Astrocyte of the cerebellum (primary cell): ENCODE data around the gene PAPPA.
A peak's percentile ranks its signal among the peaks of the same experiment; 100 is the strongest.

Experiments
- DNase-seq: peaks from one replicate; pipeline ENCODE4 v3.0.0-alpha.2; 2011; ENCODE audit warnings: low read depth
- H3K4me3 ChIP-seq: 2 replicates; pipeline ENCODE4 v1.5.1; 2011; ENCODE audit warnings: mild to moderate bottlenecking, low read depth, low read length, moderate library complexity
- in situ Hi-C: cut with HindIII; loops from 2 replicates; pipeline ENCODE4 v1.10.0; 2017; ENCODE audit warnings: low sequenced_read_pairs
- TF ChIP-seq, protein P1 (sequence below): IDR thresholded peaks from 2 replicates; pipeline ENCODE4 v1.5.1; 2012; ENCODE audit warnings: low read length, low read depth, moderate library complexity, mild to moderate bottlenecking; ENCODE audit errors: missing control alignments

PAPPA gene

DNA sequence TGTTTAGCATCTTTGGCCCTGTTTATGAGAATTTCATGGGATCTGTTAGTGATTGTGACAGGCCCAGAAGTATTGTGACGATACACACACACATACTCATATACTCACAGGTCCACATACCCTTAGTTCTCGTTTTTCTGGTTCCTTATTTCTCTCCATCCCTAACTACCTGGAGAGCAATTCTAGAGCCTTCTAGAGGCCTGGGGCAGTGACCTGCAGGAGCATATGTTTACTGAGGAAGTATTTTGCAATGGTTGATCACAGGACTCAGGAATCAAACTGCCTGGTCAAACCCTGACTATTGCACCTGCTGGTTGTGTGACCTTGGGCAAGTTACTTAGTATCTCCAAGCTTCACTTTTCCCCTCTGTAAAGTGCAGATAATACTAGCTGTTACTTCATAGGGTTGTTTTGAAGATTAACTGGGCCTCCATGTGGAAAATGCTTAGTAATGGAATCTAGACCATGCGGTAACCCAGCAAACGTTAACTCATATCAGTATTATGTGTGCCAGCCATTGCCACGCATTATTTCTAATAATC is 8.7 kb downstream of the PAPPA start:
- DNase-seq = no peak
- TF ChIP-seq, protein P1, sequence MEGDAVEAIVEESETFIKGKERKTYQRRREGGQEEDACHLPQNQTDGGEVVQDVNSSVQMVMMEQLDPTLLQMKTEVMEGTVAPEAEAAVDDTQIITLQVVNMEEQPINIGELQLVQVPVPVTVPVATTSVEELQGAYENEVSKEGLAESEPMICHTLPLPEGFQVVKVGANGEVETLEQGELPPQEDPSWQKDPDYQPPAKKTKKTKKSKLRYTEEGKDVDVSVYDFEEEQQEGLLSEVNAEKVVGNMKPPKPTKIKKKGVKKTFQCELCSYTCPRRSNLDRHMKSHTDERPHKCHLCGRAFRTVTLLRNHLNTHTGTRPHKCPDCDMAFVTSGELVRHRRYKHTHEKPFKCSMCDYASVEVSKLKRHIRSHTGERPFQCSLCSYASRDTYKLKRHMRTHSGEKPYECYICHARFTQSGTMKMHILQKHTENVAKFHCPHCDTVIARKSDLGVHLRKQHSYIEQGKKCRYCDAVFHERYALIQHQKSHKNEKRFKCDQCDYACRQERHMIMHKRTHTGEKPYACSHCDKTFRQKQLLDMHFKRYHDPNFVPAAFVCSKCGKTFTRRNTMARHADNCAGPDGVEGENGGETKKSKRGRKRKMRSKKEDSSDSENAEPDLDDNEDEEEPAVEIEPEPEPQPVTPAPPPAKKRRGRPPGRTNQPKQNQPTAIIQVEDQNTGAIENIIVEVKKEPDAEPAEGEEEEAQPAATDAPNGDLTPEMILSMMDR = no peak
- no peak overlapping the region for H3K4me3 ChIP-seq
- in situ Hi-C loops = loop anchor here (5.0 kb wide), 1 partner anchor 60 kb away; no protein-coding TSS in a partner anchor

DNA sequence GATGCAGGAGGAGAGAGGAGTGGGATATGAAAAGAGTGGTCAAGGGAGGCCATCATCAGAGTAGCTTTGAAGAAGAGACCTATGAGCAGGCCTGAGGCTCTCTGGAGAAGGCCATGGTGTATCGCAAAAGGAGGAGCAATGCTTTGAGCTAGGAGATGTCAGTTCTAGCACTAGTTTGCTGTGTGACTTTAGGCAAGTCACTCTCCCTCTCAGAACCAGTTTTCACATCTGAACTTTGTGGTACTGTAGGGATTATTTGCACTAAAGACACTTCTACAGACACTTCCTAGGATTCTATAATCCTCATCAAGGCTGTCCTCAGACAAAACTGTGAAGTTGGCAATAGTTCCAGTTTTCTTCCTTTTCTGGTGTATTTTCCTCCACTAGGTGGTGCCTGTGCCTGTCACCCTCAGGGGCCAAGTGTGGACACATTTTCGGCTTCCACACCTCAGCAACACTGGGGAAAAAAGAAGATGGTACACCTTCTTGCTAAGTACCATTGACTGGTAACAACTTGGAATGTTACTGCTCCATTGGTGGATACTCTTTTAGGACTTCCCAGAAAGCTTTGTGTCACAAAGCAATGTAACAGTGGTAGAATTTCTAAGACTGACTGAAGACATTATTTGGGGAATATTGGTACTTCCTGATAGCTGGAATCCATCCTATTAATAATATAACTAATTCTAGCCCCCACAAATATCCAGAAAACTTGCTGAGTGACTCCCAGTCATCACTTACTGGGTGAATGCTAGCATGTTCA is 9.9 kb downstream of the PAPPA start:
- TF ChIP-seq, protein P1 = peak; percentile 50
- DNase-seq = no peak
- no peak overlapping the region for H3K4me3 ChIP-seq
- in situ Hi-C loops = loop anchor here (5.0 kb wide), 1 partner anchor 59 kb away; no protein-coding TSS in a partner anchor

DNA sequence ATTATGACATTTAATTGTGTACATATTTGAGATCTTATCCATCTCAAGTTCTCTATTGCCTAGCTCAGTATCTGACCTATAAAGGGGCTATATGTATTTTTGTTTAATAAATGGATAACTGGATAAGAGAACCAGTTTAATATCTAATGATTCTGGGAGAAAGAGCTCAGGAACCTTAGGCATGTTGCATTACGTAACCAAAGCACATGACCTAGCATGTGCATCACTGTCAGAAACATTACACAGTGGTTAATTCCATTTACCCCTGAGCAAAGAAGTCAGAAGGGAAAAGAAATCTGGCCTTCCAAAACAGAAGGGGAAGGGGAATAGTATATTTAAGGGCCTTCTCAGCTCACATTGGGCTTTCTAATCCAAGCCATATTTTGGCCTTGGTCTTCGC is 12.3 kb downstream of the PAPPA start:
- in situ Hi-C loops = no loop called here
- DNase-seq = no peak
- TF ChIP-seq, protein P1 = no peak
- H3K4me3 ChIP-seq = no peak overlapping the region

DNA sequence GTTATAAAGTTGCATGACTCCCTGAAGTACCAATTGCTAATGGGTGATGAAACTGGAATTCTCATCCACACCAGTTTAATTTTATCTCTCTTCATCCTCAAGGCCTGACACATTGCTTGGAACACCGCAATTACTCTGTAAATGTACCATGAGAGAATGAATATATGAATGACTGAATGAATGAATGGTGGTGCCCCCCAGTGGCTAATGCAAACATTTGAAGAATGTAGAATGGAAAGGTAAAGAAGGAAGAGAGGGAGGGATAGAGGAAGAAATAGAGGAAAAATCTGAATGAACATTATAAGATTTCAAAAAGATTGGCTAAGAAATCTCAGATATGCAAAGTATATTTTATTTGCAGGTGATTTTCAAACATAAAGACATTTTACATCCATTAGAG is 13.1 kb downstream of the PAPPA start:
- TF ChIP-seq, protein P1 = no peak
- in situ Hi-C loops = no loop called here
- H3K4me3 ChIP-seq = no peak overlapping the region

DNA sequence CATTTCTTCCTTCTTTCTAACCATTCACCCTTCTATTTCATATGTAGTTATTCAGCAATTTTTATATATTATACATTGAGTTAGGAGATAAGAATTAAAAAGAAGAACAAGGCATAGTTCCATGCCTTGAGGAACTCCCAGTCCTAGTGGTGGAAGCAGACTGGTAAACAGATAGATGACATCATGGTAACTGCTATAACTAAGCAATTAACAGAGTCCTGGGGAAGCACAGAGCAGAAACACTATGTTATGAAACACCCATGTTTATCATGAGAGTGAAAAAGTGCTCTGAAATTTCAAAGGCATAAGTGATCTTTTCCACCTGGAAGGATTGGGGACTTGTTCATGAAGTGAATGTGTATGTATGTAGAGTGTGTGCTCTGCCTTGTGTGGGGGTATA is 14.6 kb downstream of the PAPPA start:
- in situ Hi-C loops = no loop called here

More for the DNA sequence above, 13.1 kb downstream of the PAPPA start:
- DNase-seq = no peak

DNA sequence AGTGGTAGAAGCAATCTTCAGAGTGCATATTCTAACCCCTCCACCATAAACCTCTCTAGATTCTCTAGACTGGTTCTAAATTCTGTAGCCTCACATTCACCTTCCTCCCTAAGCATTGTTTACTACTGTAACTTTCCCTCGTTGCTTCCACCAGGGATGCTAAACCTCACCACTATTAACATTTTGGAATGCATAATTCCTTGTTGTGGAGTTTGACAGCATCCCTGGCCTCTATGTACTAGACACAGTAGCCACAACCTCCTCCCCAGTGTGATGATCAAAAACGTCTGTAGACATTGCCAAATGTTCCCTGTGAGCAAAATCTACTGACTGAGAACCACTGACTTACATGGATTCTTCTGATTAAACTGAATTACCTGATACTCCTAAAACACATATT is 18.6 kb downstream of the PAPPA start:
- no peak overlapping the region for H3K4me3 ChIP-seq
- DNase-seq = no peak
- TF ChIP-seq, protein P1 = no peak
- in situ Hi-C loops = no loop called here

More for the DNA sequence above, 14.6 kb downstream of the PAPPA start:
- no peak overlapping the region for H3K4me3 ChIP-seq
- DNase-seq = no peak
- TF ChIP-seq, protein P1 = no peak
